HepG2 (cell line): Measurements from ENCODE around the gene PLIN5. TPM values are rescaled to one million over a fixed set of nuclear protein-coding genes. Genes with fewer than 3 reads are reported as not detected.
A peak's percentile ranks its signal among the peaks of the same experiment; 100 is the strongest.

ENCODE experiments used
- LCORL ChIP-seq, 2 experiments: fragments of 450-650 bp in 1 of 2; sonication (generic) in 1 of 2; formaldehyde crosslinking in 1 of 2; IDR thresholded peaks; 2 replicates each; pipeline versions ENCODE4 v1.5.0 to v1.6.1; 2017 to 2020; ENCODE audit warnings: antibody characterized with exemption in 1 of 2, missing genetic modification reagents in 1 of 2
- RXRA ChIP-seq: sonication (generic); formaldehyde crosslinking; IDR thresholded peaks from 2 replicates; pipeline ENCODE4 v1.5.1; 2020; ENCODE audit warnings: missing genetic modification reagents
- SRY ChIP-seq: sonication (generic); formaldehyde crosslinking; IDR thresholded peaks from 2 replicates; pipeline ENCODE4 v1.8.0; 2022; ENCODE audit warnings: mild to moderate bottlenecking, missing genetic modification reagents
- ZMYM3 ChIP-seq: sonication (generic); formaldehyde crosslinking; IDR thresholded peaks from 2 replicates; pipeline ENCODE4 v1.5.1; 2020; ENCODE audit warnings: mild to moderate bottlenecking, missing genetic modification reagents
- ZSCAN21 ChIP-seq: sonication (generic); formaldehyde crosslinking; IDR thresholded peaks from 2 replicates; pipeline ENCODE4 v1.8.0; 2022; ENCODE audit warnings: mild to moderate bottlenecking, missing genetic modification reagents, moderate library complexity, borderline replicate concordance
- polyA plus RNA-seq, 8 experiments: library from polyadenylated mRNA; depleted of rRNA in 3 of 8; stranded (reverse) in 7 of 8; unstranded in 1 of 8; fragments of >200 nt; fragmentation: Illumina TruSeq in 4 of 8; extraction: Trizol in 4 of 8; gene quantifications; 2 replicates each; pipeline versions ENCODE4 v1.2.1 to v1.2.3, GENCODE V29; 2011 to 2016; ENCODE audit warnings: low read depth in 4 of 8, missing spikeins in 1 of 8, mixed read lengths in 1 of 8; ENCODE audit not compliant: insufficient read depth in 1 of 8
- total RNA-seq, 5 experiments: library from RNA; depleted of rRNA; stranded (reverse); fragments of >200 nt; fragmentation: Illumina TruSeq; extraction: Trizol; gene quantifications; 2 replicates each; pipeline ENCODE4 v1.2.3, GENCODE V29; 2016; ENCODE audit warnings: low read depth in 1 of 5
- TF ChIP-seq, protein P1 (sequence below): sonication (generic); formaldehyde crosslinking; IDR thresholded peaks from one replicate; pipeline ENCODE4 v1.5.1; 2020; ENCODE audit warnings: mild to moderate bottlenecking, missing genetic modification reagents; ENCODE audit errors: not compliant biosample characterization
- TF ChIP-seq, protein P2 (sequence below), 2 experiments: fragments of 450-650 bp in 1 of 2; sonication (generic) in 1 of 2; formaldehyde crosslinking in 1 of 2; IDR thresholded peaks; 2 replicates each; pipeline versions ENCODE4 v1.6.1 to v1.8.0; 2016 to 2022; ENCODE audit warnings: antibody characterized with exemption in 1 of 2, mild to moderate bottlenecking in 1 of 2, missing genetic modification reagents in 1 of 2
- TF ChIP-seq, protein P3 (sequence below): sonication (generic); formaldehyde crosslinking; IDR thresholded peaks from 2 replicates; pipeline ENCODE4 v1.5.0; 2020; ENCODE audit warnings: missing genetic modification reagents
- TF ChIP-seq, protein P4 (sequence below): IDR thresholded peaks from 2 replicates; pipeline ENCODE4 v1.6.1; 2012; ENCODE audit warnings: inconsistent platforms

PLIN5 gene
- total and polyA plus RNA-seq, 2 of the 13 experiments (the other 11 are each of a cell fraction or from before 2014, with no cell fraction given), result 1.8 to 4.8 TPM

DNA sequence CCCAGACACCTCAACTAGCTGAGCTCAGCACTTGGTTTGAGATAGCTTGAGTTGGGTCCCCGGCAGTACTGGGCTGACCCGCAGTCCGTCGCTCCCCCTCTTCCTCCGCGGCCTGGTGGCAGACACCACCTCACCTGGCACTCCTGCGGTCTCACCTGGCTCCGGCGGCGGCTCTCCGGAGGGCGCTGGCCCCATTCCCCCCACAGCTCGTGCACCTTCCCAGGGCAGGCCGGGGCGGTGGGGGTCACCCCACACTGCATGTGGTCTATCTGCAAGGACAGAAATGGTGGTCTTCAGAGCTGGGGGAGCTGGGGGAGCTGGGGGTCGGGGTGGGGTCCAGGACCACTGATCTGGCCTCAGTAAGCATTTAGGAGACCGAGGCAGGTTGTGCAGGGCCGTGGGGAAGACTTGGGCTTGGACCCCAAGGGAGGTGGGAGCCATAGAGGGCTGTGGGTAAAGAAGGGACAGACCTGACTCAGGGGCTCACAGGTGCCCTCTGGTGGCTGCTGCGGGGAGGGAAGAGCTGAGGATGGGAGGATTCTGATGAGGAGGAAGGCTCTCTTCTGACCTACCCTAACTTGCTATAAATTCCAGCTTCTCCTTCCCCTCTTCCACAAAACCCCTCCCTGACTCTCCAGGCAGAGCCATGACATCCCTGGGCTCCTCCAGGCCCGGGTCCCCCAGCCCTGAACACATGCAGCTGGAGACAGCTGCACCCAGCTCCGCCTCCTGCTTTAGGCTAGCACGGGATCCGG, 10.0 kb downstream of the PLIN5 start (continued):
- TF ChIP-seq, protein P1, sequence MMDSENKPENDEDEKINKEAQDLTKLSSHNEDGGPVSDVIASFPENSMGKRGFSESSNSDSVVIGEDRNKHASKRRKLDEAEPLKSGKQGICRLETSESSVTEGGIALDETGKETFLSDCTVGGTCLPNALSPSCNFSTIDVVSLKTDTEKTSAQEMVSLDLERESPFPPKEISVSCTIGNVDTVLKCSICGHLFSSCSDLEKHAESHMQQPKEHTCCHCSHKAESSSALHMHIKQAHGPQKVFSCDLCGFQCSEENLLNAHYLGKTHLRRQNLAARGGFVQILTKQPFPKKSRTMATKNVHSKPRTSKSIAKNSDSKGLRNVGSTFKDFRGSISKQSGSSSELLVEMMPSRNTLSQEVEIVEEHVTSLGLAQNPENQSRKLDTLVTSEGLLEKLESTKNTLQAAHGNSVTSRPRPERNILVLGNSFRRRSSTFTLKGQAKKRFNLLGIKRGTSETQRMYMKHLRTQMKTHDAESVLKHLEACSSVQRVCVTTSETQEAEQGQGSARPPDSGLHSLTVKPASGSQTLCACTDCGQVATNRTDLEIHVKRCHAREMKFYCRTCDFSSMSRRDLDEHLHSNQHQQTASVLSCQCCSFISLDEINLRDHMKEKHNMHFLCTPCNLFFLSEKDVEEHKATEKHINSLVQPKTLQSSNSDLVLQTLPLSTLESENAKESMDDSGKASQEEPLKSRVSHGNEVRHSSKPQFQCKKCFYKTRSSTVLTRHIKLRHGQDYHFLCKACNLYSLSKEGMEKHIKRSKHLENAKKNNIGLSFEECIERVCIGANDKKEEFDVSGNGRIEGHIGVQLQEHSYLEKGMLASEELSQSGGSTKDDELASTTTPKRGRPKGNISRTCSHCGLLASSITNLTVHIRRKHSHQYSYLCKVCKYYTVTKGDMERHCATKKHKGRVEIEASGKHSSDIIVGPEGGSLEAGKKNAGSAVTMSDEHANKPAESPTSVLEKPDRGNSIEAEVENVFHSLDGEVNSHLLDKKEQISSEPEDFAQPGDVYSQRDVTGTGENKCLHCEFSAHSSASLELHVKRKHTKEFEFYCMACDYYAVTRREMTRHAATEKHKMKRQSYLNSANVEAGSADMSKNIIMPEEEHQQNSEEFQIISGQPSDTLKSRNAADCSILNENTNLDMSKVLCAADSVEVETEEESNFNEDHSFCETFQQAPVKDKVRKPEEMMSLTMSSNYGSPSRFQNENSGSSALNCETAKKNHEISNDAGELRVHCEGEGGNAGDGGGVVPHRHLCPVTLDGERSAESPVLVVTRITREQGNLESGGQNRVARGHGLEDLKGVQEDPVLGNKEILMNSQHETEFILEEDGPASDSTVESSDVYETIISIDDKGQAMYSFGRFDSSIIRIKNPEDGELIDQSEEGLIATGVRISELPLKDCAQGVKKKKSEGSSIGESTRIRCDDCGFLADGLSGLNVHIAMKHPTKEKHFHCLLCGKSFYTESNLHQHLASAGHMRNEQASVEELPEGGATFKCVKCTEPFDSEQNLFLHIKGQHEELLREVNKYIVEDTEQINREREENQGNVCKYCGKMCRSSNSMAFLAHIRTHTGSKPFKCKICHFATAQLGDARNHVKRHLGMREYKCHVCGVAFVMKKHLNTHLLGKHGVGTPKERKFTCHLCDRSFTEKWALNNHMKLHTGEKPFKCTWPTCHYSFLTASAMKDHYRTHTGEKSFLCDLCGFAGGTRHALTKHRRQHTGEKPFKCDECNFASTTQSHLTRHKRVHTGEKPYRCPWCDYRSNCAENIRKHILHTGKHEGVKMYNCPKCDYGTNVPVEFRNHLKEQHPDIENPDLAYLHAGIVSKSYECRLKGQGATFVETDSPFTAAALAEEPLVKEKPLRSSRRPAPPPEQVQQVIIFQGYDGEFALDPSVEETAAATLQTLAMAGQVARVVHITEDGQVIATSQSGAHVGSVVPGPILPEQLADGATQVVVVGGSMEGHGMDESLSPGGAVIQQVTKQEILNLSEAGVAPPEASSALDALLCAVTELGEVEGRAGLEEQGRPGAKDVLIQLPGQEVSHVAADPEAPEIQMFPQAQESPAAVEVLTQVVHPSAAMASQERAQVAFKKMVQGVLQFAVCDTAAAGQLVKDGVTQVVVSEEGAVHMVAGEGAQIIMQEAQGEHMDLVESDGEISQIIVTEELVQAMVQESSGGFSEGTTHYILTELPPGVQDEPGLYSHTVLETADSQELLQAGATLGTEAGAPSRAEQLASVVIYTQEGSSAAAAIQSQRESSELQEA, result no peak
- TF ChIP-seq, protein P2, sequence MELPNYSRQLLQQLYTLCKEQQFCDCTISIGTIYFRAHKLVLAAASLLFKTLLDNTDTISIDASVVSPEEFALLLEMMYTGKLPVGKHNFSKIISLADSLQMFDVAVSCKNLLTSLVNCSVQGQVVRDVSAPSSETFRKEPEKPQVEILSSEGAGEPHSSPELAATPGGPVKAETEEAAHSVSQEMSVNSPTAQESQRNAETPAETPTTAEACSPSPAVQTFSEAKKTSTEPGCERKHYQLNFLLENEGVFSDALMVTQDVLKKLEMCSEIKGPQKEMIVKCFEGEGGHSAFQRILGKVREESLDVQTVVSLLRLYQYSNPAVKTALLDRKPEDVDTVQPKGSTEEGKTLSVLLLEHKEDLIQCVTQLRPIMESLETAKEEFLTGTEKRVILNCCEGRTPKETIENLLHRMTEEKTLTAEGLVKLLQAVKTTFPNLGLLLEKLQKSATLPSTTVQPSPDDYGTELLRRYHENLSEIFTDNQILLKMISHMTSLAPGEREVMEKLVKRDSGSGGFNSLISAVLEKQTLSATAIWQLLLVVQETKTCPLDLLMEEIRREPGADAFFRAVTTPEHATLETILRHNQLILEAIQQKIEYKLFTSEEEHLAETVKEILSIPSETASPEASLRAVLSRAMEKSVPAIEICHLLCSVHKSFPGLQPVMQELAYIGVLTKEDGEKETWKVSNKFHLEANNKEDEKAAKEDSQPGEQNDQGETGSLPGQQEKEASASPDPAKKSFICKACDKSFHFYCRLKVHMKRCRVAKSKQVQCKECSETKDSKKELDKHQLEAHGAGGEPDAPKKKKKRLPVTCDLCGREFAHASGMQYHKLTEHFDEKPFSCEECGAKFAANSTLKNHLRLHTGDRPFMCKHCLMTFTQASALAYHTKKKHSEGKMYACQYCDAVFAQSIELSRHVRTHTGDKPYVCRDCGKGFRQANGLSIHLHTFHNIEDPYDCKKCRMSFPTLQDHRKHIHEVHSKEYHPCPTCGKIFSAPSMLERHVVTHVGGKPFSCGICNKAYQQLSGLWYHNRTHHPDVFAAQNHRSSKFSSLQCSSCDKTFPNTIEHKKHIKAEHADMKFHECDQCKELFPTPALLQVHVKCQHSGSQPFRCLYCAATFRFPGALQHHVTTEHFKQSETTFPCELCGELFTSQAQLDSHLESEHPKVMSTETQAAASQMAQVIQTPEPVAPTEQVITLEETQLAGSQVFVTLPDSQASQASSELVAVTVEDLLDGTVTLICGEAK (IDR thresholded peaks at IDR 0.05), result no peak
- TF ChIP-seq, protein P2 (CRISPR knock-in tag; IDR thresholded peaks at IDR 0.05), result no peak
- TF ChIP-seq ZMYM3 (0 out of 2 replicates have a peak, but pooled peaks have one; percentile 64), RXRA (CRISPR knock-in tag) (no peak), SRY (CRISPR knock-in tag) (no peak), LCORL (IDR thresholded peaks at IDR 0.05) (no peak), LCORL (CRISPR knock-in tag; IDR thresholded peaks at IDR 0.05) (no peak), ZSCAN21 (CRISPR knock-in tag) (no peak)
- TF ChIP-seq, protein P3, sequence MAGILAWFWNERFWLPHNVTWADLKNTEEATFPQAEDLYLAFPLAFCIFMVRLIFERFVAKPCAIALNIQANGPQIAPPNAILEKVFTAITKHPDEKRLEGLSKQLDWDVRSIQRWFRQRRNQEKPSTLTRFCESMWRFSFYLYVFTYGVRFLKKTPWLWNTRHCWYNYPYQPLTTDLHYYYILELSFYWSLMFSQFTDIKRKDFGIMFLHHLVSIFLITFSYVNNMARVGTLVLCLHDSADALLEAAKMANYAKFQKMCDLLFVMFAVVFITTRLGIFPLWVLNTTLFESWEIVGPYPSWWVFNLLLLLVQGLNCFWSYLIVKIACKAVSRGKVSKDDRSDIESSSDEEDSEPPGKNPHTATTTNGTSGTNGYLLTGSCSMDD (CRISPR knock-in tag), result no peak
- TF ChIP-seq, protein P4, sequence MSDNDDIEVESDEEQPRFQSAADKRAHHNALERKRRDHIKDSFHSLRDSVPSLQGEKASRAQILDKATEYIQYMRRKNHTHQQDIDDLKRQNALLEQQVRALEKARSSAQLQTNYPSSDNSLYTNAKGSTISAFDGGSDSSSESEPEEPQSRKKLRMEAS, result no peak
